ENCODE results near the gene MGARP.

- TF ChIP-seq CTCF (IDR thresholded peaks at IDR 0.05; ENCODE audit: low read depth, low read length), result no peak
- TF ChIP-seq POLR2A (IDR thresholded peaks at IDR 0.05; ENCODE audit: extremely low read depth, insufficient read length), result no peak
- no peak for TF ChIP-seq MAX (IDR thresholded peaks at IDR 0.05; ENCODE audit: low read depth, low read length)
- TF ChIP-seq MYC (IDR thresholded peaks at IDR 0.05; ENCODE audit: low read depth, low read length), result no peak
Measured at GRCh38 chr4:139245590-139245989, 34.4 kb downstream of the MGARP start.
